ENCODE results near the gene SLC27A4. TPM values are rescaled to one million over a fixed set of nuclear protein-coding genes. Genes with fewer than 3 reads are reported as not detected.

The SLC27A4 gene
- total and polyA plus RNA-seq, 2 donors (not counting 1 experiment from before 2014, with no cell fraction given) = 10.0 to 12.9 TPM

GRCh38 chr9:128304136-128304970 lies 36.0 kb upstream of the SLC27A4 start:
- ATAC-seq (ENCODE audit: low read depth) (no peak), DNase-seq (no peak)
- H4K20me1 ChIP-seq (ENCODE audit: control insufficient read depth, insufficient read depth, low read length, poor library complexity, severe bottlenecking) = no peaks in the 10 kb centered on the region
- intact Hi-C loops (cut with micrococcal nuclease) = no loop called here
- H3K9ac ChIP-seq (ENCODE audit: low read length) = no peak overlapping the region
- Mint-ChIP-seq H3K4me1 (no peaks in the 10 kb centered on the region), H3K4me3 (no peak overlapping the region), H3K27me3 (no peaks in the 10 kb centered on the region), H3K27ac (peak overlapping the region; percentile 42), H3K9me3 (ENCODE audit: insufficient read depth) (no peaks in the 10 kb centered on the region)
- H3K4me2 ChIP-seq (replicated peaks; ENCODE audit: low read depth, low read length, poor library complexity, severe bottlenecking) = no peak overlapping the region
- H3K27ac ChIP-seq (ENCODE audit: low read length in 2 of 2) = no peak overlapping the region
- WGBS (ENCODE audit: insufficient coverage) = 85% methylated on average over 3 of the region's 9 CpGs
- TF ChIP-seq EZH2 (IDR thresholded peaks at IDR 0.05; ENCODE audit: borderline replicate concordance, insufficient read depth, low read depth, low read length, poor library complexity, severe bottlenecking) = no peak
- TF ChIP-seq CTCF (IDR thresholded peaks at IDR 0.05) = no peak
- H3K4me3 ChIP-seq (ENCODE audit: control extremely low read depth in 1 of 5, extremely low read depth in 1 of 5, insufficient read depth in 1 of 5, low read depth in 2 of 5, low read length in 4 of 5) = no peak overlapping the region
- no peaks in the 10 kb centered on the region for H3K4me1 ChIP-seq (ENCODE audit: control insufficient read depth in 2 of 2, insufficient read depth in 2 of 2, low read length in 2 of 2)
- H3K36me3 ChIP-seq (replicated peaks in 1 of 2; ENCODE audit: control extremely low read depth in 1 of 2, control insufficient read depth in 1 of 2, extremely low read depth in 1 of 2, insufficient read depth in 2 of 2, low read length in 1 of 2) = peaks cover 0 to 1% of the 10 kb centered on the region in 2 experiments
- no peak overlapping the region for H2AFZ ChIP-seq (ENCODE audit: insufficient read depth, low read depth, low read length, poor library complexity, severe bottlenecking)
- ChIA-PET CTCF (no interaction called here), POLR2A (no interaction called here)
- H3K9me3 ChIP-seq (ENCODE audit: control extremely low read depth in 1 of 3, control insufficient read depth in 2 of 3, insufficient read depth in 1 of 3, low read length in 2 of 3) = no peaks in the 10 kb centered on the region
- H3K79me2 ChIP-seq (ENCODE audit: control insufficient read depth, insufficient read depth, low read length) = no peaks in the 10 kb centered on the region
- H3K27me3 ChIP-seq (replicated peaks in 1 of 4; ENCODE audit: control extremely low read depth in 1 of 4, control insufficient read depth in 3 of 4, insufficient read depth in 4 of 4, low read length in 3 of 4) = no peaks in the 10 kb centered on the region

- H3K27me3 ChIP-seq (replicated peaks in 1 of 4; ENCODE audit: control extremely low read depth in 1 of 4, control insufficient read depth in 3 of 4, insufficient read depth in 4 of 4, low read length in 3 of 4) = no peaks in the 10 kb centered on the region
- no peak overlapping the region for H3K4me2 ChIP-seq (replicated peaks; ENCODE audit: low read depth, low read length, poor library complexity, severe bottlenecking)
- no peak for DNase-seq
- ChIA-PET POLR2A (no interaction called here), CTCF (no interaction called here)
- H3K36me3 ChIP-seq (replicated peaks in 1 of 2; ENCODE audit: control extremely low read depth in 1 of 2, control insufficient read depth in 1 of 2, extremely low read depth in 1 of 2, insufficient read depth in 2 of 2, low read length in 1 of 2) = peaks cover 0 to 2% of the 10 kb centered on the region in 2 experiments
- H3K4me3 Mint-ChIP-seq = no peak overlapping the region
- H3K4me3 ChIP-seq (ENCODE audit: control extremely low read depth in 1 of 5, extremely low read depth in 1 of 5, insufficient read depth in 1 of 5, low read depth in 2 of 5, low read length in 4 of 5) = no peak overlapping the region
- H3K4me1 ChIP-seq (ENCODE audit: control insufficient read depth in 2 of 2, insufficient read depth in 2 of 2, low read length in 2 of 2) = no peaks in the 10 kb centered on the region
- ATAC-seq (ENCODE audit: low read depth) = no peak
- no peaks in the 10 kb centered on the region for H3K9me3 Mint-ChIP-seq (ENCODE audit: insufficient read depth)
- no peak overlapping the region for H3K9ac ChIP-seq (ENCODE audit: low read length)
- H2AFZ ChIP-seq (ENCODE audit: insufficient read depth, low read depth, low read length, poor library complexity, severe bottlenecking) = no peak overlapping the region
- H4K20me1 ChIP-seq (ENCODE audit: control insufficient read depth, insufficient read depth, low read length, poor library complexity, severe bottlenecking) = no peaks in the 10 kb centered on the region
- H3K27ac Mint-ChIP-seq = no peak overlapping the region
- H3K27me3 Mint-ChIP-seq = no peaks in the 10 kb centered on the region
- H3K27ac ChIP-seq (ENCODE audit: low read length in 2 of 2) = no peak overlapping the region
- intact Hi-C loops (cut with micrococcal nuclease) = no loop called here
- TF ChIP-seq CTCF (IDR thresholded peaks at IDR 0.05) (no peak), EZH2 (IDR thresholded peaks at IDR 0.05; ENCODE audit: borderline replicate concordance, insufficient read depth, low read depth, low read length, poor library complexity, severe bottlenecking) (no peak)
- no peaks in the 10 kb centered on the region for H3K9me3 ChIP-seq (ENCODE audit: control extremely low read depth in 1 of 3, control insufficient read depth in 2 of 3, insufficient read depth in 1 of 3, low read length in 2 of 3)
- no peaks in the 10 kb centered on the region for H3K79me2 ChIP-seq (ENCODE audit: control insufficient read depth, insufficient read depth, low read length)
- WGBS (ENCODE audit: insufficient coverage) = 100% methylated on average over 1 of the region's 5 CpGs
- H3K4me1 Mint-ChIP-seq = no peaks in the 10 kb centered on the region
These were observed 35.4 kb upstream of the SLC27A4 start for GRCh38 chr9:128304971-128305288.
